Thoracic aorta (tissue), 2 donors: ENCODE measurements around the gene CGB8. TPM values are rescaled to one million over a fixed set of nuclear protein-coding genes. Genes with fewer than 3 reads are reported as not detected.

Source experiments
- ATAC-seq: fragments of 150-250 bp; one replicate; pipeline ENCODE4 v1.8.0; 2017; ENCODE audit warnings: low read depth; ENCODE audit not compliant: insufficient number of reproducible peaks, low FRiP score
- DNase-seq: peaks from one replicate; pipeline ENCODE4 v3.0.0-alpha.2; 2020; ENCODE audit warnings: low spot score
- H3K27ac ChIP-seq, 2 donors: fragments of 200-600 bp; sonication (generic); 1 replicate in 1 of 2; 2 replicates in 1 of 2; pipeline ENCODE4 v1.5.1; 2016; ENCODE audit warnings: mild to moderate bottlenecking in 2 of 2, moderate library complexity in 2 of 2
- H3K27me3 ChIP-seq: fragments of 200-600 bp; sonication (generic); replicated peaks from 2 replicates; pipeline ENCODE4 v1.6.0; 2016; ENCODE audit warnings: mild to moderate bottlenecking; ENCODE audit not compliant: insufficient read depth
- H3K36me3 ChIP-seq: fragments of 200-600 bp; sonication (generic); one replicate; pipeline ENCODE4 v1.5.1; 2016
- H3K4me1 ChIP-seq, 2 donors: fragments of 200-600 bp; sonication (generic); 1 replicate in 1 of 2; 2 replicates in 1 of 2; pipeline versions ENCODE4 v1.5.1 to v1.6.0; 2016; ENCODE audit warnings: low read depth in 2 of 2, mild to moderate bottlenecking in 1 of 2; ENCODE audit not compliant: control insufficient read depth in 1 of 2
- H3K4me3 ChIP-seq: fragments of 200-600 bp; sonication (generic); 2 replicates; pipeline ENCODE4 v1.5.1; 2016; ENCODE audit warnings: mild to moderate bottlenecking
- H3K9me3 ChIP-seq: fragments of 200-600 bp; sonication (generic); 2 replicates; pipeline ENCODE4 v1.5.1; 2016
- total RNA-seq, 2 donors: library from RNA; depleted of rRNA; stranded (reverse); fragments of >200 nt; gene quantifications; one replicate each; pipeline versions ENCODE4 v1.1.0 to v1.2.3, GENCODE V29; 2016
- TF ChIP-seq, protein P1 (sequence below): fragments of 200-600 bp; sonication (generic); IDR thresholded peaks from one replicate; pipeline ENCODE4 v1.5.1; 2019; ENCODE audit warnings: antibody characterized with exemption

The CGB8 gene
- total RNA-seq, 2 donors from 2014 or later, result not detected

DNA sequence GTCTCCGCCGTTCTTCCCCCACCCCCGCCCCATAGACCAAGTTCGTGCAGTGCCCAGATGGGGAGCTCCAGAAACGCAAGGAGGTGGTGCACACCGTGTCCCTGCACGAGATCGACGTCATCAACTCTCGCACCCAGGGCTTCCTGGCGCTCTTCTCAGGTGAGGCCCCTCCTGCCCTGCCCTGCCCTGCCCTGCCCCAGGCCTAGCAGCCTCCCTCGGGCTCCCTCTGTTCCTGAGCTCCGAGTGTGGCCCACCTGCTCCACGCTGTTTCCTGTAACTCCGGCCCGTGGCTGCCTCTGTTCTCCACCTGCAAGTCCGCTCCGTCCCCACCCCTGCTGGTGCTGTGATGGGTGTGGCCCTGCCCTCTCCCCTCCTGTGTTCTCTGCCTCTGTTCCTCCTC is 38.5 kb downstream of the CGB8 start:
- Histone ChIP-seq H3K27me3 (no peaks in the 10 kb centered on the region), H3K27ac (no peak overlapping the region), H3K4me3 (no peak overlapping the region), H3K36me3 (peaks cover 47% of the 10 kb centered on the region), H3K4me1 (no peaks in the 10 kb centered on the region), H3K9me3 (no peaks in the 10 kb centered on the region)
- TF ChIP-seq, protein P1, sequence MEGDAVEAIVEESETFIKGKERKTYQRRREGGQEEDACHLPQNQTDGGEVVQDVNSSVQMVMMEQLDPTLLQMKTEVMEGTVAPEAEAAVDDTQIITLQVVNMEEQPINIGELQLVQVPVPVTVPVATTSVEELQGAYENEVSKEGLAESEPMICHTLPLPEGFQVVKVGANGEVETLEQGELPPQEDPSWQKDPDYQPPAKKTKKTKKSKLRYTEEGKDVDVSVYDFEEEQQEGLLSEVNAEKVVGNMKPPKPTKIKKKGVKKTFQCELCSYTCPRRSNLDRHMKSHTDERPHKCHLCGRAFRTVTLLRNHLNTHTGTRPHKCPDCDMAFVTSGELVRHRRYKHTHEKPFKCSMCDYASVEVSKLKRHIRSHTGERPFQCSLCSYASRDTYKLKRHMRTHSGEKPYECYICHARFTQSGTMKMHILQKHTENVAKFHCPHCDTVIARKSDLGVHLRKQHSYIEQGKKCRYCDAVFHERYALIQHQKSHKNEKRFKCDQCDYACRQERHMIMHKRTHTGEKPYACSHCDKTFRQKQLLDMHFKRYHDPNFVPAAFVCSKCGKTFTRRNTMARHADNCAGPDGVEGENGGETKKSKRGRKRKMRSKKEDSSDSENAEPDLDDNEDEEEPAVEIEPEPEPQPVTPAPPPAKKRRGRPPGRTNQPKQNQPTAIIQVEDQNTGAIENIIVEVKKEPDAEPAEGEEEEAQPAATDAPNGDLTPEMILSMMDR, result no peak
- ATAC-seq (no peak), DNase-seq (no peak)

DNA sequence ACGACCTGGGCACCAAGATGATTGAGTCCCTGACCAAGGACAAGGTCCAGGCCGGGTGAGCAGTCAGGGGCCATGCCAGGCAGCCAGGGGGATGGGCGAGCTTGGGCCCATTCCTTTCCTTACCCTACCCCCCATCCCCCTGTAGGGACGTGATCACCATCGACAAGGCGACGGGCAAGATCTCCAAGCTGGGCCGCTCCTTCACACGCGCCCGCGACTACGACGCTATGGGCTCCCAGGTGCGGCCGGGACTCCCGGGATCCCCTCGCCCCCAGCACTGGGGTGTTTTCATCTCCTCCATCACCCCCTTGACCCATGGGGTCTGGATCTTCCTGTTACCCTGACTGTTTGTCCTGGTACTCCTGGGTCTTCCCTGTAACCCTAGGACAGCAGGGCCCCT is 39.1 kb downstream of the CGB8 start:
- Histone ChIP-seq H3K9me3 (no peaks in the 10 kb centered on the region), H3K4me1 (no peaks in the 10 kb centered on the region), H3K27ac (no peak overlapping the region), H3K36me3 (peaks cover 48% of the 10 kb centered on the region), H3K4me3 (no peak overlapping the region), H3K27me3 (no peaks in the 10 kb centered on the region)
- TF ChIP-seq, protein P1, result no peak
- ATAC-seq, result no peak
- no peak for DNase-seq

GRCh38 chr19:49006905-49007304 is 42.0 kb downstream of the CGB8 start:
- Histone ChIP-seq H3K4me1 (no peaks in the 10 kb centered on the region), H3K9me3 (no peaks in the 10 kb centered on the region), H3K4me3 (no peak overlapping the region), H3K27ac (no peak overlapping the region), H3K27me3 (no peaks in the 10 kb centered on the region), H3K36me3 (peaks cover 54% of the 10 kb centered on the region)
- TF ChIP-seq, protein P1, result no peak
- ATAC-seq (no peak), DNase-seq (no peak)

- peaks cover 38% of the 10 kb centered on the region for H3K36me3 ChIP-seq
- H3K9me3 ChIP-seq, result no peaks in the 10 kb centered on the region
- H3K27ac ChIP-seq, result no peak overlapping the region
- ATAC-seq (no peak), DNase-seq (no peak)
- no peaks in the 10 kb centered on the region for H3K27me3 ChIP-seq
- H3K4me1 ChIP-seq, result no peaks in the 10 kb centered on the region
- H3K4me3 ChIP-seq, result no peak overlapping the region
- TF ChIP-seq, protein P1, result no peak
Measured at GRCh38 chr19:49004964-49005614, 43.8 kb downstream of the CGB8 start.

- H3K4me1 ChIP-seq, result no peaks in the 10 kb centered on the region
- peaks cover 31% of the 10 kb centered on the region for H3K36me3 ChIP-seq
- H3K4me3 ChIP-seq, result no peak overlapping the region
- no peak overlapping the region for H3K27ac ChIP-seq
- DNase-seq (no peak), ATAC-seq (no peak)
- TF ChIP-seq, protein P1, result no peak
- H3K9me3 ChIP-seq, result no peaks in the 10 kb centered on the region
- no peaks in the 10 kb centered on the region for H3K27me3 ChIP-seq
Measured at GRCh38 chr19:49004133-49004532, 44.8 kb downstream of the CGB8 start.
